ENCODE results near the gene IFT81.
A peak's percentile ranks its signal among the peaks of the same experiment; 100 is the strongest.
"Not testable (repeated sequence)": the region's sequence is repeated elsewhere in the genome, so short reads cannot be mapped to it uniquely, and the experiment has no call there.

IFT81 gene

GRCh38 chr12:110249716-110250225, 125.6 kb downstream of the IFT81 start:
- peak overlapping the region; percentile 60 to 63 for H3K9ac ChIP-seq (ENCODE audit: low read depth in 1 of 2, low read length in 2 of 2)
- no peaks in the 10 kb centered on the region for H3K36me3 ChIP-seq (ENCODE audit: control insufficient read depth in 1 of 2, insufficient read depth in 2 of 2, low read length in 2 of 2)
- peak overlapping the region; percentile 86 for H3K27ac ChIP-seq (ENCODE audit: low read depth, low read length)
- no peaks in the 10 kb centered on the region for H3K27me3 ChIP-seq (ENCODE audit: control insufficient read depth in 1 of 2, insufficient read depth in 2 of 2, low read length in 2 of 2)
- H3K4me1 ChIP-seq (ENCODE audit: control insufficient read depth in 1 of 2, insufficient read depth in 2 of 2, low read length in 2 of 2) = peaks cover 55 to 62% of the 10 kb centered on the region in 2 donors
- no peaks in the 10 kb centered on the region for H3K9me3 ChIP-seq (ENCODE audit: control insufficient read depth in 1 of 2, low read length in 2 of 2)
- peak overlapping the region in 1 of 2 donors; percentile 1 for H3K4me3 ChIP-seq (ENCODE audit: low read depth in 1 of 2, low read length in 2 of 2)

GRCh38 chr12:110251381-110251780, 127.2 kb downstream of the IFT81 start:
- peaks cover 43 to 57% of the 10 kb centered on the region in 2 donors for H3K4me1 ChIP-seq (ENCODE audit: control insufficient read depth in 1 of 2, insufficient read depth in 2 of 2, low read length in 2 of 2)

GRCh38 chr12:110252716-110253115, 128.6 kb downstream of the IFT81 start:
- Histone ChIP-seq H3K4me3 (ENCODE audit: low read depth in 1 of 2, low read length in 2 of 2) (peak overlapping the region in 1 of 2 donors; percentile 23), H3K36me3 (ENCODE audit: control insufficient read depth in 1 of 2, insufficient read depth in 2 of 2, low read length in 2 of 2) (no peaks in the 10 kb centered on the region), H3K27ac (ENCODE audit: low read depth, low read length) (no peak overlapping the region), H3K9ac (ENCODE audit: low read depth in 1 of 2, low read length in 2 of 2) (peak overlapping the region; percentile 4 to 26), H3K27me3 (ENCODE audit: control insufficient read depth in 1 of 2, insufficient read depth in 2 of 2, low read length in 2 of 2) (no peaks in the 10 kb centered on the region), H3K9me3 (ENCODE audit: control insufficient read depth in 1 of 2, low read length in 2 of 2) (no peaks in the 10 kb centered on the region), H3K4me1 (ENCODE audit: control insufficient read depth in 1 of 2, insufficient read depth in 2 of 2, low read length in 2 of 2) (peaks cover 40 to 55% of the 10 kb centered on the region in 2 donors)

More at GRCh38 chr12:110251381-110251780, 127.2 kb downstream of the IFT81 start:
- Histone ChIP-seq H3K9ac (ENCODE audit: low read depth in 1 of 2, low read length in 2 of 2) (no peak overlapping the region), H3K36me3 (ENCODE audit: control insufficient read depth in 1 of 2, insufficient read depth in 2 of 2, low read length in 2 of 2) (no peaks in the 10 kb centered on the region), H3K27ac (ENCODE audit: low read depth, low read length) (no peak overlapping the region), H3K9me3 (ENCODE audit: control insufficient read depth in 1 of 2, low read length in 2 of 2) (no peaks in the 10 kb centered on the region), H3K4me3 (ENCODE audit: low read depth in 1 of 2, low read length in 2 of 2) (no peak overlapping the region), H3K27me3 (ENCODE audit: control insufficient read depth in 1 of 2, insufficient read depth in 2 of 2, low read length in 2 of 2) (no peaks in the 10 kb centered on the region)

GRCh38 chr12:110253176-110253575, 129.0 kb downstream of the IFT81 start:
- no peaks in the 10 kb centered on the region for H3K9me3 ChIP-seq (ENCODE audit: control insufficient read depth in 1 of 2, low read length in 2 of 2)
- no peaks in the 10 kb centered on the region for H3K36me3 ChIP-seq (ENCODE audit: control insufficient read depth in 1 of 2, insufficient read depth in 2 of 2, low read length in 2 of 2)
- H3K4me3 ChIP-seq (ENCODE audit: low read depth in 1 of 2, low read length in 2 of 2) = peak overlapping the region in 1 of 2 donors; percentile 23
- peaks cover 35 to 51% of the 10 kb centered on the region in 2 donors for H3K4me1 ChIP-seq (ENCODE audit: control insufficient read depth in 1 of 2, insufficient read depth in 2 of 2, low read length in 2 of 2)
- peak overlapping the region; percentile 4 to 26 for H3K9ac ChIP-seq (ENCODE audit: low read depth in 1 of 2, low read length in 2 of 2)
- H3K27me3 ChIP-seq (ENCODE audit: control insufficient read depth in 1 of 2, insufficient read depth in 2 of 2, low read length in 2 of 2) = no peaks in the 10 kb centered on the region
- H3K27ac ChIP-seq (ENCODE audit: low read depth, low read length) = no peak overlapping the region

GRCh38 chr12:110254971-110255540, 130.9 kb downstream of the IFT81 start:
- Histone ChIP-seq H3K9ac (ENCODE audit: low read depth in 1 of 2, low read length in 2 of 2) (no peak overlapping the region), H3K9me3 (ENCODE audit: control insufficient read depth in 1 of 2, low read length in 2 of 2) (no peaks in the 10 kb centered on the region), H3K36me3 (ENCODE audit: control insufficient read depth in 1 of 2, insufficient read depth in 2 of 2, low read length in 2 of 2) (no peaks in the 10 kb centered on the region), H3K27me3 (ENCODE audit: control insufficient read depth in 1 of 2, insufficient read depth in 2 of 2, low read length in 2 of 2) (no peaks in the 10 kb centered on the region), H3K4me3 (ENCODE audit: low read depth in 1 of 2, low read length in 2 of 2) (no peak overlapping the region), H3K27ac (ENCODE audit: low read depth, low read length) (no peak overlapping the region), H3K4me1 (ENCODE audit: control insufficient read depth in 1 of 2, insufficient read depth in 2 of 2, low read length in 2 of 2) (peaks cover 17 to 33% of the 10 kb centered on the region in 2 donors)

GRCh38 chr12:110255890-110256456, 131.8 kb downstream of the IFT81 start:
- H3K9me3 ChIP-seq (ENCODE audit: control insufficient read depth in 1 of 2, low read length in 2 of 2); H3K9ac ChIP-seq (ENCODE audit: low read depth in 1 of 2, low read length in 2 of 2); H3K4me3 ChIP-seq (ENCODE audit: low read depth in 1 of 2, low read length in 2 of 2); H3K27me3 ChIP-seq (ENCODE audit: control insufficient read depth in 1 of 2, insufficient read depth in 2 of 2, low read length in 2 of 2); H3K36me3 ChIP-seq (ENCODE audit: control insufficient read depth in 1 of 2, insufficient read depth in 2 of 2, low read length in 2 of 2); H3K27ac ChIP-seq (ENCODE audit: low read depth, low read length): not testable (repeated sequence)
- peaks cover 8 to 24% of the 10 kb centered on the region in 2 donors for H3K4me1 ChIP-seq (ENCODE audit: control insufficient read depth in 1 of 2, insufficient read depth in 2 of 2, low read length in 2 of 2)

GRCh38 chr12:110256780-110257431, 132.7 kb downstream of the IFT81 start:
- H3K36me3 ChIP-seq (ENCODE audit: control insufficient read depth in 1 of 2, insufficient read depth in 2 of 2, low read length in 2 of 2) = no peaks in the 10 kb centered on the region
- H3K9ac ChIP-seq (ENCODE audit: low read depth in 1 of 2, low read length in 2 of 2) = peak overlapping the region in 1 of 2 donors; percentile 43
- peaks cover 8 to 24% of the 10 kb centered on the region in 2 donors for H3K4me1 ChIP-seq (ENCODE audit: control insufficient read depth in 1 of 2, insufficient read depth in 2 of 2, low read length in 2 of 2)
- H3K27me3 ChIP-seq (ENCODE audit: control insufficient read depth in 1 of 2, insufficient read depth in 2 of 2, low read length in 2 of 2) = no peaks in the 10 kb centered on the region
- H3K27ac ChIP-seq (ENCODE audit: low read depth, low read length) = no peak overlapping the region
- peak overlapping the region in 1 of 2 donors; percentile 20 for H3K4me3 ChIP-seq (ENCODE audit: low read depth in 1 of 2, low read length in 2 of 2)
- H3K9me3 ChIP-seq (ENCODE audit: control insufficient read depth in 1 of 2, low read length in 2 of 2) = no peaks in the 10 kb centered on the region

- no peaks in the 10 kb centered on the region for H3K9me3 ChIP-seq (ENCODE audit: control insufficient read depth in 1 of 2, low read length in 2 of 2)
- no peak overlapping the region for H3K9ac ChIP-seq (ENCODE audit: low read depth in 1 of 2, low read length in 2 of 2)
- H3K27me3 ChIP-seq (ENCODE audit: control insufficient read depth in 1 of 2, insufficient read depth in 2 of 2, low read length in 2 of 2) = no peaks in the 10 kb centered on the region
- H3K4me3 ChIP-seq (ENCODE audit: low read depth in 1 of 2, low read length in 2 of 2) = no peak overlapping the region
- peaks cover 8 to 14% of the 10 kb centered on the region in 2 donors for H3K4me1 ChIP-seq (ENCODE audit: control insufficient read depth in 1 of 2, insufficient read depth in 2 of 2, low read length in 2 of 2)
- no peak overlapping the region for H3K27ac ChIP-seq (ENCODE audit: low read depth, low read length)
- H3K36me3 ChIP-seq (ENCODE audit: control insufficient read depth in 1 of 2, insufficient read depth in 2 of 2, low read length in 2 of 2) = no peaks in the 10 kb centered on the region
Measured at GRCh38 chr12:110258466-110258865, 134.3 kb downstream of the IFT81 start.

GRCh38 chr12:110262442-110263388, 138.6 kb downstream of the IFT81 start:
- Histone ChIP-seq H3K27ac (ENCODE audit: low read depth, low read length) (no peak overlapping the region), H3K4me3 (ENCODE audit: low read depth in 1 of 2, low read length in 2 of 2) (no peak overlapping the region), H3K9me3 (ENCODE audit: control insufficient read depth in 1 of 2, low read length in 2 of 2) (no peaks in the 10 kb centered on the region), H3K4me1 (ENCODE audit: control insufficient read depth in 1 of 2, insufficient read depth in 2 of 2, low read length in 2 of 2) (peaks cover 9 to 10% of the 10 kb centered on the region in 2 donors), H3K36me3 (ENCODE audit: control insufficient read depth in 1 of 2, insufficient read depth in 2 of 2, low read length in 2 of 2) (no peaks in the 10 kb centered on the region), H3K27me3 (ENCODE audit: control insufficient read depth in 1 of 2, insufficient read depth in 2 of 2, low read length in 2 of 2) (no peaks in the 10 kb centered on the region), H3K9ac (ENCODE audit: low read depth in 1 of 2, low read length in 2 of 2) (no peak overlapping the region)
